ENCODE measurements around the gene PRPF6. TPM values are rescaled to one million over a fixed set of nuclear protein-coding genes. Genes with fewer than 3 reads are reported as not detected.
A peak's percentile ranks its signal among the peaks of the same experiment; 100 is the strongest.

PRPF6 gene
- total RNA-seq, 2 experiments from 2014 or later, result 50.6 to 51.3 TPM

GRCh38 chr20:63946986-63947637, 33.8 kb upstream of the PRPF6 start:
- H3K4me1 Mint-ChIP-seq (ENCODE audit: low read depth), result peaks cover 48% of the 10 kb centered on the region
- no peaks in the 10 kb centered on the region for H3K9me3 Mint-ChIP-seq
- Histone ChIP-seq H3K27ac (ENCODE audit: low read depth in 1 of 2, low read length in 2 of 2) (no peak overlapping the region), H3K36me3 (ENCODE audit: insufficient read depth, low read length) (peaks cover 30% of the 10 kb centered on the region), H3K4me1 (ENCODE audit: insufficient read depth, low read length) (peaks cover 55% of the 10 kb centered on the region), H3K9me3 (ENCODE audit: control insufficient read depth in 1 of 2, insufficient read depth in 1 of 2, low read length in 2 of 2) (peaks cover 0 to 6% of the 10 kb centered on the region in 2 experiments), H3K27me3 (ENCODE audit: control insufficient read depth in 1 of 2, insufficient read depth in 2 of 2, low read length in 2 of 2) (no peaks in the 10 kb centered on the region), H3K4me3 (ENCODE audit: low read length) (no peak overlapping the region)
- peak in 1 of 14 experiments; percentile 37 for DNase-seq
- ATAC-seq (ENCODE audit: poor library complexity), result no peak
- intact Hi-C loops (cut with DNase I, micrococcal nuclease), result no loop called here
- H3K27ac Mint-ChIP-seq, result peak overlapping the region; percentile 99
- peaks cover 33% of the 10 kb centered on the region for H3K36me3 Mint-ChIP-seq (ENCODE audit: low read depth)
- peak overlapping the region; percentile 87 for H3K4me3 Mint-ChIP-seq
- POLR2A ChIA-PET, result no interaction called here
- TF ChIP-seq CTCF (IDR thresholded peaks at IDR 0.05), result no peak
- CTCF ChIA-PET, result no interaction called here
- H3K27me3 Mint-ChIP-seq, result no peaks in the 10 kb centered on the region

DNA sequence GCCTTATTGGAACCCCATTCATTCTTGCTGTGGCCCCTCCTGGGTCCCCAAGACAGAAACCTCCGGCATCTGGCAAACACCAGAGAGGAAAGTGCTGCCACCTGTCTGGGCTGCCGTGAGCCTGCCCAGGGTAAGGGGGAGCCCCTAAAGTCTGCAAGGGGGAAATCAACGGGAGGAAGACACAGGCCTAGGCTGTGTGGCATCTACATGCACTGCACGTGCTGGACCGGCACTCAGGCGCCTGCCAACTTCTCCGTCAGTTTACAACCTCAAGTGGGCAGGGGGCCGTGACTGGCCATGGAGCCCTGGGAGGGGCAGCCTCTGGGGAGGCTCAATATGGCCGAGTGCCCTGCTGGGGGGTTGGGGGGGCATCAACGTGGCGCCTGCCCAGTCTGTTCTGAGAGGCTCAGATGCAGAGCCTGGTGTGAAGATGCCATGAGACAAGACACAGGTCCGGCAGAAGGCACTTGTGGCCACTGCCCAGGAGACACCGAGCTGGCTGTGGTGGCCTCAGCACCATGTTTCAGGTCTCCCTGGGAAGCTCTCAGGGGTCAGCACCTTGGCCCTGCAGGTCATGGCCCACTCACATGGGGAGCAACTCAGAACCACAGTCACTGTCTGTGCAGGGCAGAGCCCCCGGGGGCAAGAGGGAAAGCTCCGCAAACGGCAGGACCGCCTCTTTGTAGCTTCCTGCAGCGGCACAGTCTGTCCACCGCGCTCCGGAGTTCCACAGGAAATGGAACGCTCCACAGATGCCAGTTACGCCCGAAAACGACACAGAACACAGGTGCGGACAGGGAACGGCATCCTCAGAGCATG, 33.1 kb upstream of the PRPF6 start:
- Histone ChIP-seq H3K36me3 (ENCODE audit: insufficient read depth, low read length) (peaks cover 27% of the 10 kb centered on the region), H3K27me3 (ENCODE audit: control insufficient read depth in 1 of 2, insufficient read depth in 2 of 2, low read length in 2 of 2) (no peaks in the 10 kb centered on the region), H3K4me1 (ENCODE audit: insufficient read depth, low read length) (peaks cover 55% of the 10 kb centered on the region), H3K27ac (ENCODE audit: low read depth in 1 of 2, low read length in 2 of 2) (peak overlapping the region in 1 of 2 donors; percentile 50), H3K9me3 (ENCODE audit: control insufficient read depth in 1 of 2, insufficient read depth in 1 of 2, low read length in 2 of 2) (no peaks in the 10 kb centered on the region), H3K4me3 (ENCODE audit: low read length) (peak overlapping the region; percentile 51)
- Mint-ChIP-seq H3K27ac (peak overlapping the region; percentile 99), H3K27me3 (no peaks in the 10 kb centered on the region), H3K4me3 (peak overlapping the region; percentile 87), H3K36me3 (ENCODE audit: low read depth) (peaks cover 29% of the 10 kb centered on the region), H3K9me3 (no peaks in the 10 kb centered on the region), H3K4me1 (ENCODE audit: low read depth) (peaks cover 44% of the 10 kb centered on the region)
- ATAC-seq (ENCODE audit: poor library complexity) (peak; percentile 2), DNase-seq (peak in 8 of 14 experiments; percentile 21 to 63 (median 53))
- ChIA-PET CTCF (interaction anchor here (0.6 kb wide), 1 partner anchor 33 kb away, joined by 3 read pairs; the partner anchor contains the start of gene PRPF6), POLR2A (no interaction called here)
- intact Hi-C loops (cut with DNase I, micrococcal nuclease), result no loop called here
- no peak for TF ChIP-seq CTCF (IDR thresholded peaks at IDR 0.05)

DNA sequence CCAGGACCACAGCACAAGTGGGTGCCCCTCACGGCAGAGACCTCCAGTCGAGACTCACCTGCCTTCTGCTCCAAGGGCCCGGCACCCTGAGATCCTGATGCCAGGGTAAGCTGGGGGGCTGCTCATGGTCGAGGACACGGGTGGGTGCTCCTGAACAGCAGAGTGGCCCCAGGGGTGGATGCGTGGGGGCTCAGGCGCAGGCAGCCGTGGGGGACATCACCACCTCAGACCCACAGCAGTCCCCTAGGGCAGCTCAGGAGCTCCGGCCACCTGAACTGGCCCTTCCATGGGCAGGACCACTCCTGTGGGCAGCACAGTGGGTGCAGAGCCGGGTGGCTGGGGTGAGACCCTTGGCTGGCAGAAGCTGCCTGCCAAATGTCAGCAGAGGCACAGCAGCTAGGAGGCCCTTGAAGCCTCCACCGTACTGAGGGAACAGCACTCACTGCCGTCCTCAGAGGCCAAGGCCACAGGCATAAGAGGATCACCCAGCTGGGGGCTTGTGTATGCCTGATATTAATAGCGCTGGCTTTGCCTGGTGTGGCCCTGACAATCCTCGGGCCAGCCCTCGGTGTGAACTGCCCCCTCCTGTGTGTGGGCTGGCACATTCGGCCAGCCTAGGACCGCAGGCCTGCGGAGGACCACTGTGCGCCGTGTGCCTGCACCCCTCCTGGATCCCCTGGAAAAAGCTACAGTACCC, 30.1 kb upstream of the PRPF6 start:
- Mint-ChIP-seq H3K4me1 (ENCODE audit: low read depth) (peaks cover 53% of the 10 kb centered on the region), H3K4me3 (no peak overlapping the region), H3K36me3 (ENCODE audit: low read depth) (peaks cover 13% of the 10 kb centered on the region), H3K27ac (peak overlapping the region; percentile 99), H3K27me3 (no peaks in the 10 kb centered on the region), H3K9me3 (no peaks in the 10 kb centered on the region)
- intact Hi-C loops (cut with DNase I, micrococcal nuclease), result no loop called here
- ATAC-seq (ENCODE audit: poor library complexity) (no peak), DNase-seq (peak in 1 of 14 experiments; percentile 32)
- ChIA-PET POLR2A (no interaction called here), CTCF (interaction anchor here (1.2 kb wide), 1 partner anchor 23 kb away, joined by 4 read pairs; no protein-coding TSS in a partner anchor)
- Histone ChIP-seq H3K4me1 (ENCODE audit: insufficient read depth, low read length) (peaks cover 76% of the 10 kb centered on the region), H3K9me3 (ENCODE audit: control insufficient read depth in 1 of 2, insufficient read depth in 1 of 2, low read length in 2 of 2) (no peaks in the 10 kb centered on the region), H3K36me3 (ENCODE audit: insufficient read depth, low read length) (no peaks in the 10 kb centered on the region), H3K4me3 (ENCODE audit: low read length) (no peak overlapping the region), H3K27ac (ENCODE audit: low read depth in 1 of 2, low read length in 2 of 2) (no peak overlapping the region), H3K27me3 (ENCODE audit: control insufficient read depth in 1 of 2, insufficient read depth in 2 of 2, low read length in 2 of 2) (no peaks in the 10 kb centered on the region)
- no peak for TF ChIP-seq CTCF (IDR thresholded peaks at IDR 0.05)
